Measurements from ENCODE around the gene SNCB. TPM values are rescaled to one million over a fixed set of nuclear protein-coding genes. Genes with fewer than 3 reads are reported as not detected.

The SNCB gene
- total RNA-seq, 1 donor from 2014 or later = 0.24 TPM

- DNase-seq (ENCODE audit: low spot score, unreplicated experiment) = no peak
- Mint-ChIP-seq H3K4me1 (ENCODE audit: low read depth) (peaks cover 3% of the 10 kb centered on the region), H3K27ac (no peak overlapping the region), H3K9me3 (ENCODE audit: low read depth) (peaks cover 5% of the 10 kb centered on the region), H3K36me3 (ENCODE audit: insufficient read depth) (no peaks in the 10 kb centered on the region), H3K27me3 (peaks cover 85% of the 10 kb centered on the region), H3K4me3 (ENCODE audit: low read depth) (no peak overlapping the region)
- TF ChIP-seq CTCF (IDR thresholded peaks at IDR 0.05; ENCODE audit: unreplicated experiment) = no peak
Measured at GRCh38 chr5:176631383-176632200, 1.3 kb upstream of the SNCB start.

GRCh38 chr5:176630681-176631222 lies 418 bp upstream of the SNCB start:
- Mint-ChIP-seq H3K27me3 (peaks cover 86% of the 10 kb centered on the region), H3K9me3 (ENCODE audit: low read depth) (peaks cover 5% of the 10 kb centered on the region), H3K27ac (no peak overlapping the region), H3K4me1 (ENCODE audit: low read depth) (peaks cover 3% of the 10 kb centered on the region), H3K36me3 (ENCODE audit: insufficient read depth) (no peaks in the 10 kb centered on the region), H3K4me3 (ENCODE audit: low read depth) (peak overlapping the region; percentile 60)
- DNase-seq (ENCODE audit: low spot score, unreplicated experiment) = no peak
- no peak for TF ChIP-seq CTCF (IDR thresholded peaks at IDR 0.05; ENCODE audit: unreplicated experiment)

DNA sequence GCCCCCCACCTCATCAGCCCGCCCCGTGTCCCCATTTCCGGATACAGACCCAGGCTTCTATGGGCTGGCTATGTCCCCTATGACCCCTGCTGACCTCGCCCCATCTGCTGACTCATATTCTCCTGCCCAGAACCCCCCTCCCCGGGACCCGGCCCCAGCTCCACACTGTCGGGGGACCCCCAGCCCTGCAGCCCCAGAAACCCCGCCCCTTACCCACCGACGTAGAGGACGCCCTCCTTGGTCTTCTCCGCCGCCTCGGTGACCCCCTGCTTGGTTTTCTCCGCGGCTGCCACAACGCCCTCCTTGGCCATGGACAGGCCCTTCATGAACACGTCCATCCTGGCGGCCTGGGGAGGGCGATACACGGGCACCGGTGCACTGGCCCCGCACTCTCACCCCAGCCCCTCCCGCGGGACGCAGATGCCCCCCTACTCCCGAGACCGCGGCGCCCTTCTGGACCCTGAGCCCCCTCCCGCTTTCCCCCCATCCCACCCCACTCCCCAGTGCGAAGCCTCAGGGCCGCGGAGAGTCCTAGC lies 949 bp downstream of the SNCB start:
- peak overlapping the region; percentile 16 for H3K4me3 Mint-ChIP-seq (ENCODE audit: low read depth)

GRCh38 chr5:176628406-176629228 lies 1.7 kb downstream of the SNCB start:
- Mint-ChIP-seq H3K4me3 (ENCODE audit: low read depth) (no peak overlapping the region), H3K36me3 (ENCODE audit: insufficient read depth) (no peaks in the 10 kb centered on the region), H3K9me3 (ENCODE audit: low read depth) (no peaks in the 10 kb centered on the region), H3K4me1 (ENCODE audit: low read depth) (peaks cover 3% of the 10 kb centered on the region), H3K27me3 (peaks cover 85% of the 10 kb centered on the region), H3K27ac (no peak overlapping the region)
- no peak for TF ChIP-seq CTCF (IDR thresholded peaks at IDR 0.05; ENCODE audit: unreplicated experiment)
- no peak for DNase-seq (ENCODE audit: low spot score, unreplicated experiment)

More for the DNA sequence above, 949 bp downstream of the SNCB start:
- TF ChIP-seq CTCF (IDR thresholded peaks at IDR 0.05; ENCODE audit: unreplicated experiment) = no peak
- no peak for DNase-seq (ENCODE audit: low spot score, unreplicated experiment)
- H3K36me3 Mint-ChIP-seq (ENCODE audit: insufficient read depth) = no peaks in the 10 kb centered on the region
- no peaks in the 10 kb centered on the region for H3K9me3 Mint-ChIP-seq (ENCODE audit: low read depth)
- peaks cover 3% of the 10 kb centered on the region for H3K4me1 Mint-ChIP-seq (ENCODE audit: low read depth)
- no peak overlapping the region for H3K27ac Mint-ChIP-seq
- peaks cover 84% of the 10 kb centered on the region for H3K27me3 Mint-ChIP-seq

DNA sequence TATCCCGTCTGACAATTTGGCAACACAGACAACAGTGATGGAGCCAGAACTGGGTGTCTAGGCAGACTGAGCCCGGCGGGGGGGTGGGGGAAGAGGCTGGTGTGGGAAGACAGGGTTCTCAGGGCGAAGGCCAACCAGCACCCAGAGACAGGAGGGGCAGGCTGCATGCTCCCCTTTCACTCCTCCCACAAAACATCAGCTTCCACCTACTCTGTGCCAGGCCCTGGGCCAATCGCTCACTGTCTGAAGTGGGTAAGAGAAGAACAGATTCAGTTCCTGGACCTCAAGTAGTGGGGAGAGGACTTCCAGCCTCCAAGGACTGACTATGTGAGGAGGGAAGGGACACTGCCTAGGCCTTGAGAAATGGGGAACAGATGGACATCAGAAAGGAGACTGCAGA lies 2.8 kb downstream of the SNCB start:
- peaks cover 84% of the 10 kb centered on the region for H3K27me3 Mint-ChIP-seq
- H3K4me1 Mint-ChIP-seq (ENCODE audit: low read depth) = peaks cover 3% of the 10 kb centered on the region
- no peak overlapping the region for H3K27ac Mint-ChIP-seq
- H3K4me3 Mint-ChIP-seq (ENCODE audit: low read depth) = no peak overlapping the region
- no peaks in the 10 kb centered on the region for H3K9me3 Mint-ChIP-seq (ENCODE audit: low read depth)
- DNase-seq (ENCODE audit: low spot score, unreplicated experiment) = no peak
- H3K36me3 Mint-ChIP-seq (ENCODE audit: insufficient read depth) = no peaks in the 10 kb centered on the region
- TF ChIP-seq CTCF (IDR thresholded peaks at IDR 0.05; ENCODE audit: unreplicated experiment) = no peak

All from progenitor cell of endocrine pancreas (in vitro differentiated cells).